H9 (cell line): ENCODE results near the gene BFSP2. TPM values are rescaled to one million over a fixed set of nuclear protein-coding genes. Genes with fewer than 3 reads are reported as not detected.

Source experiments
- DNase-seq: peaks from one replicate; pipeline ENCODE4 v3.0.0-alpha.2; 2017
- H2AFZ ChIP-seq: one replicate; pipeline ENCODE4 v1.6.1; 2013; ENCODE audit warnings: mild to moderate bottlenecking, low read length, control low read depth, moderate library complexity
- H2AK5ac ChIP-seq: 2 replicates; pipeline ENCODE4 v1.6.1; 2013; ENCODE audit warnings: low read length, control low read depth, mixed read lengths; ENCODE audit not compliant: insufficient read length
- H2BK120ac ChIP-seq: one replicate; pipeline ENCODE4 v1.6.1; 2013; ENCODE audit warnings: low read depth, mild to moderate bottlenecking, low read length, control low read depth, inconsistent platforms; ENCODE audit not compliant: poor library complexity, severe bottlenecking
- H2BK12ac ChIP-seq: 2 replicates; pipeline ENCODE4 v1.6.1; 2013; ENCODE audit warnings: low read length, control low read depth, mixed read lengths, low read depth; ENCODE audit not compliant: insufficient read length
- H2BK15ac ChIP-seq: 2 replicates; pipeline ENCODE4 v1.6.1; 2013; ENCODE audit warnings: low read depth, low read length, control low read depth
- H2BK20ac ChIP-seq: one replicate; pipeline ENCODE4 v1.6.1; 2013; ENCODE audit warnings: low read depth, mild to moderate bottlenecking, low read length, control low read depth, inconsistent platforms; ENCODE audit not compliant: poor library complexity, severe bottlenecking
- H2BK5ac ChIP-seq: 2 replicates; pipeline ENCODE4 v1.6.1; 2013; ENCODE audit warnings: low read length, control low read depth, mixed read lengths; ENCODE audit not compliant: insufficient read length
- H3K14ac ChIP-seq: 2 replicates; pipeline ENCODE4 v1.6.1; 2013; ENCODE audit warnings: low read length, control low read depth; ENCODE audit not compliant: insufficient read depth
- H3K18ac ChIP-seq: 2 replicates; pipeline ENCODE4 v1.6.1; 2013; ENCODE audit warnings: low read depth, mild to moderate bottlenecking, mixed read lengths, low read length, control low read depth; ENCODE audit not compliant: insufficient read length
- H3K23ac ChIP-seq: 2 replicates; pipeline ENCODE4 v1.6.1; 2013; ENCODE audit warnings: low read length, control low read depth, mixed read lengths, low read depth; ENCODE audit not compliant: insufficient read length
- H3K23me2 ChIP-seq: 2 replicates; pipeline ENCODE4 v1.6.1; 2013; ENCODE audit warnings: low read depth, mild to moderate bottlenecking, mixed read lengths, low read length, control low read depth; ENCODE audit not compliant: insufficient read length, poor library complexity, severe bottlenecking
- H3K27ac ChIP-seq: 2 replicates; pipeline ENCODE4 v1.5.1; 2013; ENCODE audit warnings: low read length, control low read depth, mixed read lengths, low read depth; ENCODE audit not compliant: insufficient read length
- H3K27me3 ChIP-seq: 2 replicates; pipeline ENCODE4 v1.6.1; 2013; ENCODE audit warnings: low read length, control low read depth, inconsistent platforms; ENCODE audit not compliant: insufficient read depth
- H3K4ac ChIP-seq: 2 replicates; pipeline ENCODE4 v1.6.1; 2013; ENCODE audit warnings: low read depth, mild to moderate bottlenecking, control low read depth, inconsistent platforms, low read length, moderate library complexity
- H3K4me1 ChIP-seq: 2 replicates; pipeline ENCODE4 v1.6.1; 2013; ENCODE audit warnings: low read length, control low read depth, inconsistent platforms; ENCODE audit not compliant: insufficient read depth
- H3K4me2 ChIP-seq: 2 replicates; pipeline ENCODE4 v1.6.1; 2013; ENCODE audit warnings: low read length, control low read depth, mixed read lengths; ENCODE audit not compliant: insufficient read length, insufficient read depth
- H3K56ac ChIP-seq: 2 replicates; pipeline ENCODE4 v1.6.1; 2013; ENCODE audit warnings: low read depth, mild to moderate bottlenecking, mixed read lengths, low read length, control low read depth; ENCODE audit not compliant: insufficient read length
- H3K79me1 ChIP-seq: 2 replicates; pipeline ENCODE4 v1.6.1; 2013; ENCODE audit warnings: low read depth, mild to moderate bottlenecking, moderate library complexity, low read length, control low read depth, inconsistent platforms; ENCODE audit not compliant: insufficient read depth, poor library complexity, severe bottlenecking
- H3K79me2 ChIP-seq: 2 replicates; pipeline ENCODE4 v1.6.1; 2013; ENCODE audit warnings: low read length, control low read depth, inconsistent platforms; ENCODE audit not compliant: insufficient read depth
- H3K9ac ChIP-seq: 2 replicates; pipeline ENCODE4 v1.6.1; 2013; ENCODE audit warnings: low read length, control low read depth, mixed read lengths; ENCODE audit not compliant: insufficient read length; ENCODE audit errors: extremely low read depth
- H3K9me3 ChIP-seq: one replicate; pipeline ENCODE4 v1.6.1; 2013; ENCODE audit warnings: low read depth, low read length, inconsistent platforms; ENCODE audit not compliant: control insufficient read depth
- H3T11ph ChIP-seq: one replicate; pipeline ENCODE4 v1.6.1; 2013; ENCODE audit warnings: mild to moderate bottlenecking, low read length, control low read depth, inconsistent platforms
- H4K20me1 ChIP-seq: one replicate; pipeline ENCODE4 v1.6.1; 2013; ENCODE audit not compliant: control insufficient read depth, insufficient read length, insufficient read depth
- H4K5ac ChIP-seq: 2 replicates; pipeline ENCODE4 v1.6.1; 2013; ENCODE audit warnings: low read depth, mild to moderate bottlenecking, mixed read lengths, low read length, control low read depth; ENCODE audit not compliant: insufficient read length
- H4K8ac ChIP-seq: replicated peaks from 2 replicates; pipeline ENCODE4 v1.6.1; 2013; ENCODE audit warnings: low read length, control low read depth, mixed read lengths, low read depth; ENCODE audit not compliant: insufficient read length
- H4K91ac ChIP-seq: 2 replicates; pipeline ENCODE4 v1.6.1; 2013; ENCODE audit warnings: low read depth, mild to moderate bottlenecking, moderate library complexity, mixed read lengths, low read length, control low read depth; ENCODE audit not compliant: insufficient read length
- H3K27ac Mint-ChIP-seq, 3 experiments: 2 replicates in 2 of 3; 3 replicates in 1 of 3; pipeline ENCODE4 v1.8.0; 2020 to 2021; ENCODE audit warnings: mixed read lengths in 3 of 3, mild to moderate bottlenecking in 1 of 3, moderate library complexity in 1 of 3
- H3K27me3 Mint-ChIP-seq: 2 replicates; pipeline ENCODE4 v1.8.0; 2021; ENCODE audit warnings: low read depth, mild to moderate bottlenecking, moderate library complexity, mixed read lengths
- H3K36me3 Mint-ChIP-seq, 3 experiments: 2 replicates in 2 of 3; 3 replicates in 1 of 3; pipeline ENCODE4 v1.8.0; 2020 to 2021; ENCODE audit warnings: low read depth in 3 of 3, mixed read lengths in 3 of 3; ENCODE audit not compliant: insufficient read depth in 1 of 3
- H3K4me1 Mint-ChIP-seq, 2 experiments: 2 replicates each; pipeline ENCODE4 v1.8.0; 2020; ENCODE audit warnings: mixed read lengths in 2 of 2
- H3K4me3 Mint-ChIP-seq, 2 experiments: 2 replicates in 1 of 2; 3 replicates in 1 of 2; pipeline ENCODE4 v1.8.0; 2020 to 2021; ENCODE audit warnings: mild to moderate bottlenecking in 2 of 2, mixed read lengths in 2 of 2, moderate library complexity in 1 of 2
- H3K9me3 Mint-ChIP-seq, 2 experiments: 2 replicates in 1 of 2; 3 replicates in 1 of 2; pipeline ENCODE4 v1.8.0; 2020; ENCODE audit warnings: mild to moderate bottlenecking in 2 of 2, mixed read lengths in 2 of 2, moderate library complexity in 1 of 2
- CTCF ChIP-seq: fragments of 200-600 bp; sonication (generic); conservative IDR thresholded peaks from 3 replicates; pipeline ENCODE4 v1.8.0; 2021; ENCODE audit warnings: antibody characterized with exemption, mild to moderate bottlenecking
- WGBS: extraction: QIAGEN DNeasy Blood & Tissue Kit; methylation state at CpG from one replicate; pipeline ENCODE4 v1.1.7; 2013; ENCODE audit warnings: missing lambda C conversion rate, low lambda C conversion rate, mixed read lengths; ENCODE audit not compliant: insufficient read length; ENCODE audit errors: extremely low coverage; 5-methylcytosine and 5-hydroxymethylcytosine counted together
- total RNA-seq: library from RNA; stranded (reverse); gene quantifications from 2 replicates; pipeline ENCODE4 v1.2.1, GENCODE V29; 2021

The BFSP2 gene
- total RNA-seq, 1 experiment from 2014 or later, result not detected

GRCh38 chr3:133393691-133394474 is 6.0 kb upstream of the BFSP2 start:
- Histone ChIP-seq H2AFZ (no peak overlapping the region), H3T11ph (no peak overlapping the region), H2BK20ac (no peak overlapping the region), H3K14ac (no peak overlapping the region), H4K91ac (no peak overlapping the region), H4K20me1 (no peaks in the 10 kb centered on the region), H3K18ac (no peak overlapping the region), H4K5ac (no peak overlapping the region), H2BK15ac (no peak overlapping the region), H3K27ac (no peak overlapping the region), H3K4me1 (no peaks in the 10 kb centered on the region), H2BK5ac (no peak overlapping the region), H3K9ac (no peak overlapping the region), H3K79me2 (no peaks in the 10 kb centered on the region), H2BK12ac (no peak overlapping the region), H2AK5ac (no peak overlapping the region), H3K23me2 (no peaks in the 10 kb centered on the region), H4K8ac (no peak overlapping the region), H3K9me3 (no peaks in the 10 kb centered on the region), H3K27me3 (no peaks in the 10 kb centered on the region), H3K56ac (no peak overlapping the region), H2BK120ac (no peak overlapping the region), H3K23ac (no peak overlapping the region), H3K4ac (no peak overlapping the region), H3K79me1 (no peaks in the 10 kb centered on the region), H3K4me2 (no peak overlapping the region)
- TF ChIP-seq CTCF, result no peak
- Mint-ChIP-seq H3K4me3 (no peak overlapping the region), H3K27ac (no peak overlapping the region; a peak in 1 of 7 replicates), H3K27me3 (no peaks in the 10 kb centered on the region), H3K4me1 (no peaks in the 10 kb centered on the region), H3K36me3 (peaks cover 2 to 5% (median 5%) of the 10 kb centered on the region in 3 experiments; a peak in 3 of 7 replicates), H3K9me3 (no peaks in the 10 kb centered on the region)
- no peak for DNase-seq
- no CpG with 5 or more reads among the region's 7 CpGs for WGBS
